ENCODE data around the gene SIPA1L3.
A peak's percentile ranks its signal among the peaks of the same experiment; 100 is the strongest.

SIPA1L3 gene

GRCh38 chr19:38209152-38209551 is 302.1 kb downstream of the SIPA1L3 start:
- Histone ChIP-seq H3K4me3 (ENCODE audit: low read depth, low read length) (peak overlapping the region; percentile 64), H3K4me1 (ENCODE audit: control insufficient read depth, insufficient read depth, low read length) (peaks cover 17% of the 10 kb centered on the region), H3K9ac (ENCODE audit: low read depth, low read length) (peak overlapping the region; percentile 43; the same call in 1 of the 2 replicates), H3K27me3 (ENCODE audit: control insufficient read depth, insufficient read depth, low read length) (peaks cover 5% of the 10 kb centered on the region; the same call in 1 of the 2 replicates), H3K9me3 (ENCODE audit: control insufficient read depth, insufficient read depth, low read length) (no peaks in the 10 kb centered on the region), H3K27ac (ENCODE audit: low read depth, low read length) (peak overlapping the region; percentile 73), H3K36me3 (ENCODE audit: control insufficient read depth, insufficient read depth, low read length) (no peaks in the 10 kb centered on the region; the same call in 1 of the 2 replicates)

- Histone ChIP-seq H3K4me3 (ENCODE audit: low read depth, low read length) (peak overlapping the region; percentile 64), H3K27me3 (ENCODE audit: control insufficient read depth, insufficient read depth, low read length) (peaks cover 5% of the 10 kb centered on the region; the same call in 1 of the 2 replicates), H3K9me3 (ENCODE audit: control insufficient read depth, insufficient read depth, low read length) (no peaks in the 10 kb centered on the region), H3K4me1 (ENCODE audit: control insufficient read depth, insufficient read depth, low read length) (peaks cover 17% of the 10 kb centered on the region), H3K9ac (ENCODE audit: low read depth, low read length) (peak overlapping the region; percentile 43; the same call in 1 of the 2 replicates), H3K36me3 (ENCODE audit: control insufficient read depth, insufficient read depth, low read length) (no peaks in the 10 kb centered on the region; the same call in 1 of the 2 replicates), H3K27ac (ENCODE audit: low read depth, low read length) (peak overlapping the region; percentile 73)
These were observed 302.9 kb downstream of the SIPA1L3 start for GRCh38 chr19:38209671-38210457.

GRCh38 chr19:38210458-38210987 is 303.5 kb downstream of the SIPA1L3 start:
- H3K36me3 ChIP-seq (ENCODE audit: control insufficient read depth, insufficient read depth, low read length), result no peaks in the 10 kb centered on the region; the same call in 1 of the 2 replicates
- H3K9ac ChIP-seq (ENCODE audit: low read depth, low read length), result no peak overlapping the region
- peak overlapping the region; percentile 64 for H3K4me3 ChIP-seq (ENCODE audit: low read depth, low read length)

GRCh38 chr19:38211151-38211591 is 304.2 kb downstream of the SIPA1L3 start:
- H3K9me3 ChIP-seq (ENCODE audit: control insufficient read depth, insufficient read depth, low read length), result no peaks in the 10 kb centered on the region
- H3K4me3 ChIP-seq (ENCODE audit: low read depth, low read length), result peak overlapping the region; percentile 64
- H3K36me3 ChIP-seq (ENCODE audit: control insufficient read depth, insufficient read depth, low read length), result no peaks in the 10 kb centered on the region; the same call in 1 of the 2 replicates
- H3K9ac ChIP-seq (ENCODE audit: low read depth, low read length), result no peak overlapping the region
- H3K27me3 ChIP-seq (ENCODE audit: control insufficient read depth, insufficient read depth, low read length), result peaks cover 5% of the 10 kb centered on the region; the same call in 1 of the 2 replicates
- H3K27ac ChIP-seq (ENCODE audit: low read depth, low read length), result peak overlapping the region; percentile 71
- peaks cover 17% of the 10 kb centered on the region for H3K4me1 ChIP-seq (ENCODE audit: control insufficient read depth, insufficient read depth, low read length)

More at GRCh38 chr19:38210458-38210987, 303.5 kb downstream of the SIPA1L3 start:
- Histone ChIP-seq H3K4me1 (ENCODE audit: control insufficient read depth, insufficient read depth, low read length) (peaks cover 17% of the 10 kb centered on the region), H3K9me3 (ENCODE audit: control insufficient read depth, insufficient read depth, low read length) (no peaks in the 10 kb centered on the region), H3K27ac (ENCODE audit: low read depth, low read length) (peak overlapping the region; percentile 73), H3K27me3 (ENCODE audit: control insufficient read depth, insufficient read depth, low read length) (peaks cover 5% of the 10 kb centered on the region; the same call in 1 of the 2 replicates)

GRCh38 chr19:38211766-38212165 is 304.8 kb downstream of the SIPA1L3 start:
- H3K4me1 ChIP-seq (ENCODE audit: control insufficient read depth, insufficient read depth, low read length), result peaks cover 17% of the 10 kb centered on the region
- peaks cover 5% of the 10 kb centered on the region; the same call in 1 of the 2 replicates for H3K27me3 ChIP-seq (ENCODE audit: control insufficient read depth, insufficient read depth, low read length)
- peak overlapping the region; percentile 64; the same call in 1 of the 2 replicates for H3K4me3 ChIP-seq (ENCODE audit: low read depth, low read length)
- no peaks in the 10 kb centered on the region for H3K9me3 ChIP-seq (ENCODE audit: control insufficient read depth, insufficient read depth, low read length)
- H3K36me3 ChIP-seq (ENCODE audit: control insufficient read depth, insufficient read depth, low read length), result no peaks in the 10 kb centered on the region; the same call in 1 of the 2 replicates
- no peak overlapping the region for H3K9ac ChIP-seq (ENCODE audit: low read depth, low read length)
- no peak overlapping the region for H3K27ac ChIP-seq (ENCODE audit: low read depth, low read length)

GRCh38 chr19:38213469-38213868 is 306.5 kb downstream of the SIPA1L3 start:
- H3K9ac ChIP-seq (ENCODE audit: low read depth, low read length), result no peak overlapping the region
- no peaks in the 10 kb centered on the region for H3K9me3 ChIP-seq (ENCODE audit: control insufficient read depth, insufficient read depth, low read length)
- H3K4me3 ChIP-seq (ENCODE audit: low read depth, low read length), result no peak overlapping the region
- H3K4me1 ChIP-seq (ENCODE audit: control insufficient read depth, insufficient read depth, low read length), result peaks cover 14% of the 10 kb centered on the region
- H3K27ac ChIP-seq (ENCODE audit: low read depth, low read length), result no peak overlapping the region
- peaks cover 3% of the 10 kb centered on the region; the same call in 1 of the 2 replicates for H3K36me3 ChIP-seq (ENCODE audit: control insufficient read depth, insufficient read depth, low read length)
- peaks cover 5% of the 10 kb centered on the region; the same call in 1 of the 2 replicates for H3K27me3 ChIP-seq (ENCODE audit: control insufficient read depth, insufficient read depth, low read length)

- no peak overlapping the region for H3K9ac ChIP-seq (ENCODE audit: low read depth, low read length)
- H3K27me3 ChIP-seq (ENCODE audit: control insufficient read depth, insufficient read depth, low read length), result peaks cover 5% of the 10 kb centered on the region; the same call in 1 of the 2 replicates
- H3K27ac ChIP-seq (ENCODE audit: low read depth, low read length), result no peak overlapping the region
- H3K4me3 ChIP-seq (ENCODE audit: low read depth, low read length), result no peak overlapping the region
- H3K36me3 ChIP-seq (ENCODE audit: control insufficient read depth, insufficient read depth, low read length), result peaks cover 8% of the 10 kb centered on the region; the same call in 1 of the 2 replicates
- no peaks in the 10 kb centered on the region for H3K9me3 ChIP-seq (ENCODE audit: control insufficient read depth, insufficient read depth, low read length)
- peaks cover 10% of the 10 kb centered on the region for H3K4me1 ChIP-seq (ENCODE audit: control insufficient read depth, insufficient read depth, low read length)
These were observed 307.1 kb downstream of the SIPA1L3 start for GRCh38 chr19:38213911-38214625.

- no peak overlapping the region for H3K4me3 ChIP-seq (ENCODE audit: low read depth, low read length)
- H3K4me1 ChIP-seq (ENCODE audit: control insufficient read depth, insufficient read depth, low read length), result peaks cover 3% of the 10 kb centered on the region; the same call in 1 of the 2 replicates
- H3K9ac ChIP-seq (ENCODE audit: low read depth, low read length), result no peak overlapping the region
- peaks cover 18% of the 10 kb centered on the region; the same call in 1 of the 2 replicates for H3K36me3 ChIP-seq (ENCODE audit: control insufficient read depth, insufficient read depth, low read length)
- H3K9me3 ChIP-seq (ENCODE audit: control insufficient read depth, insufficient read depth, low read length), result no peaks in the 10 kb centered on the region
- H3K27ac ChIP-seq (ENCODE audit: low read depth, low read length), result no peak overlapping the region
- H3K27me3 ChIP-seq (ENCODE audit: control insufficient read depth, insufficient read depth, low read length), result no peaks in the 10 kb centered on the region
These were observed 310.0 kb downstream of the SIPA1L3 start for GRCh38 chr19:38216785-38217641.

GRCh38 chr19:38218204-38218603 is 311.2 kb downstream of the SIPA1L3 start:
- no peaks in the 10 kb centered on the region for H3K27me3 ChIP-seq (ENCODE audit: control insufficient read depth, insufficient read depth, low read length)
- peaks cover 8% of the 10 kb centered on the region; the same call in 1 of the 2 replicates for H3K4me1 ChIP-seq (ENCODE audit: control insufficient read depth, insufficient read depth, low read length)
- H3K27ac ChIP-seq (ENCODE audit: low read depth, low read length), result no peak overlapping the region
- H3K9me3 ChIP-seq (ENCODE audit: control insufficient read depth, insufficient read depth, low read length), result no peaks in the 10 kb centered on the region
- peaks cover 18% of the 10 kb centered on the region; the same call in 1 of the 2 replicates for H3K36me3 ChIP-seq (ENCODE audit: control insufficient read depth, insufficient read depth, low read length)
- no peak overlapping the region for H3K4me3 ChIP-seq (ENCODE audit: low read depth, low read length)
- no peak overlapping the region for H3K9ac ChIP-seq (ENCODE audit: low read depth, low read length)

- H3K4me1 ChIP-seq (ENCODE audit: control insufficient read depth, insufficient read depth, low read length), result 0 out of 2 replicates have a peak, but pooled peaks cover 9% of the 10 kb centered on the region
- H3K27me3 ChIP-seq (ENCODE audit: control insufficient read depth, insufficient read depth, low read length), result no peaks in the 10 kb centered on the region
- H3K9ac ChIP-seq (ENCODE audit: low read depth, low read length), result no peak overlapping the region
- peaks cover 18% of the 10 kb centered on the region; the same call in 1 of the 2 replicates for H3K36me3 ChIP-seq (ENCODE audit: control insufficient read depth, insufficient read depth, low read length)
- H3K27ac ChIP-seq (ENCODE audit: low read depth, low read length), result no peak overlapping the region
- H3K9me3 ChIP-seq (ENCODE audit: control insufficient read depth, insufficient read depth, low read length), result no peaks in the 10 kb centered on the region
- H3K4me3 ChIP-seq (ENCODE audit: low read depth, low read length), result no peak overlapping the region
These were observed 312.2 kb downstream of the SIPA1L3 start for GRCh38 chr19:38219221-38219620.
